Liver (tissue), 3 donors: ENCODE data around the gene SMR3A.

Experiments
- ATF3 ChIP-seq: IDR thresholded peaks from 2 replicates; pipeline ENCODE4 v1.6.1; 2016; ENCODE audit warnings: antibody characterized with exemption
- CTCF ChIP-seq: fragments of 150-350 bp; IDR thresholded peaks from 2 replicates; pipeline ENCODE4 v1.5.1; 2017; ENCODE audit warnings: improper control_type of control experiment, low read depth, low read length; ENCODE audit not compliant: missing input control
- EGR1 ChIP-seq, 2 donors: IDR thresholded peaks; 2 replicates each; pipeline ENCODE4 v1.6.1; 2016 to 2018; ENCODE audit warnings: antibody characterized with exemption in 2 of 2, low read depth in 2 of 2
- FOXA1 ChIP-seq: IDR thresholded peaks from 2 replicates; pipeline ENCODE4 v1.6.1; 2016; ENCODE audit warnings: antibody characterized with exemption
- GABPA ChIP-seq, 2 donors: IDR thresholded peaks in 1 of 2; conservative IDR thresholded peaks in 1 of 2; 2 replicates each; pipeline ENCODE4 v1.6.1; 2016; ENCODE audit warnings: antibody characterized with exemption in 2 of 2, mild to moderate bottlenecking in 1 of 2, moderate library complexity in 1 of 2
- HNF4A ChIP-seq, 2 donors: conservative IDR thresholded peaks; 2 replicates each; pipeline ENCODE4 v1.6.1; 2016; ENCODE audit warnings: antibody characterized with exemption in 2 of 2, mild to moderate bottlenecking in 2 of 2
- JUND ChIP-seq, 2 donors: IDR thresholded peaks; 2 replicates each; pipeline ENCODE4 v1.6.1; 2016; ENCODE audit warnings: antibody characterized with exemption in 2 of 2
- RAD21 ChIP-seq, 2 donors: IDR thresholded peaks; 2 replicates each; pipeline ENCODE4 v1.6.1; 2016; ENCODE audit warnings: antibody characterized with exemption in 2 of 2, mild to moderate bottlenecking in 2 of 2
- SP1 ChIP-seq: IDR thresholded peaks from 2 replicates; pipeline ENCODE4 v1.6.1; 2018; ENCODE audit warnings: antibody characterized with exemption, mild to moderate bottlenecking
- TAF1 ChIP-seq: conservative IDR thresholded peaks from 2 replicates; pipeline ENCODE4 v1.6.1; 2016; ENCODE audit warnings: antibody characterized with exemption, mild to moderate bottlenecking
- YY1 ChIP-seq: IDR thresholded peaks from 2 replicates; pipeline ENCODE4 v1.6.1; 2016; ENCODE audit warnings: antibody characterized with exemption, mild to moderate bottlenecking
- TF ChIP-seq, protein P1 (sequence below): IDR thresholded peaks from 2 replicates; pipeline ENCODE4 v1.6.1; 2016; ENCODE audit warnings: antibody characterized with exemption
- TF ChIP-seq, protein P2 (sequence below): IDR thresholded peaks from 2 replicates; pipeline ENCODE4 v1.6.1; 2016; ENCODE audit warnings: antibody characterized with exemption
- TF ChIP-seq, protein P3 (sequence below): IDR thresholded peaks from 2 replicates; pipeline ENCODE4 v1.6.1; 2016; ENCODE audit warnings: antibody characterized with exemption, mild to moderate bottlenecking
- donor health status: healthy.
- donor health status: healthy.

DNA sequence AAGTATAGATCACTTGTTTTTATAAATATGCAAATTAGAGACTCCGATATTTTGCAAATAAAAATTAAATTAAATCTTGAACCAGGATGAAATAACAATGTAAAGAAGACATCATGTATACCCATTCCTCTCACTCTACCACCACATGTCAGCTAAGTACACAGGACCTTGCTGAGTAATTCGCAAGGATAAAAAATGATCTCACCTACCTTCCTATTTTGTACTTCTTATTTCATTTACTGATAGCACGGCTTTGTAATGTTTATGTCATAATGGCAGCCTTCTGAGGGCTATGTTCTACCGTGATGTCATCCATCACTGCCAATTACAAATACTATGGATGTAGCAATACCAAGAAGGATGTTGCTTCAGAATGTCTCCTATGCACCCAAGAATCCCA is 11.4 kb downstream of the SMR3A start:
- TF ChIP-seq CTCF = no peak
- TF ChIP-seq SP1 = no peak
- TF ChIP-seq, protein P1, sequence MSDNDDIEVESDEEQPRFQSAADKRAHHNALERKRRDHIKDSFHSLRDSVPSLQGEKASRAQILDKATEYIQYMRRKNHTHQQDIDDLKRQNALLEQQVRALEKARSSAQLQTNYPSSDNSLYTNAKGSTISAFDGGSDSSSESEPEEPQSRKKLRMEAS = no peak
- TF ChIP-seq HNF4A (conservative IDR thresholded peaks at IDR 0.05) = no peak
- TF ChIP-seq, protein P2, sequence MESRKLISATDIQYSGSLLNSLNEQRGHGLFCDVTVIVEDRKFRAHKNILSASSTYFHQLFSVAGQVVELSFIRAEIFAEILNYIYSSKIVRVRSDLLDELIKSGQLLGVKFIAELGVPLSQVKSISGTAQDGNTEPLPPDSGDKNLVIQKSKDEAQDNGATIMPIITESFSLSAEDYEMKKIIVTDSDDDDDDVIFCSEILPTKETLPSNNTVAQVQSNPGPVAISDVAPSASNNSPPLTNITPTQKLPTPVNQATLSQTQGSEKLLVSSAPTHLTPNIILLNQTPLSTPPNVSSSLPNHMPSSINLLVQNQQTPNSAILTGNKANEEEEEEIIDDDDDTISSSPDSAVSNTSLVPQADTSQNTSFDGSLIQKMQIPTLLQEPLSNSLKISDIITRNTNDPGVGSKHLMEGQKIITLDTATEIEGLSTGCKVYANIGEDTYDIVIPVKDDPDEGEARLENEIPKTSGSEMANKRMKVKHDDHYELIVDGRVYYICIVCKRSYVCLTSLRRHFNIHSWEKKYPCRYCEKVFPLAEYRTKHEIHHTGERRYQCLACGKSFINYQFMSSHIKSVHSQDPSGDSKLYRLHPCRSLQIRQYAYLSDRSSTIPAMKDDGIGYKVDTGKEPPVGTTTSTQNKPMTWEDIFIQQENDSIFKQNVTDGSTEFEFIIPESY = no peak
- TF ChIP-seq, protein P3, sequence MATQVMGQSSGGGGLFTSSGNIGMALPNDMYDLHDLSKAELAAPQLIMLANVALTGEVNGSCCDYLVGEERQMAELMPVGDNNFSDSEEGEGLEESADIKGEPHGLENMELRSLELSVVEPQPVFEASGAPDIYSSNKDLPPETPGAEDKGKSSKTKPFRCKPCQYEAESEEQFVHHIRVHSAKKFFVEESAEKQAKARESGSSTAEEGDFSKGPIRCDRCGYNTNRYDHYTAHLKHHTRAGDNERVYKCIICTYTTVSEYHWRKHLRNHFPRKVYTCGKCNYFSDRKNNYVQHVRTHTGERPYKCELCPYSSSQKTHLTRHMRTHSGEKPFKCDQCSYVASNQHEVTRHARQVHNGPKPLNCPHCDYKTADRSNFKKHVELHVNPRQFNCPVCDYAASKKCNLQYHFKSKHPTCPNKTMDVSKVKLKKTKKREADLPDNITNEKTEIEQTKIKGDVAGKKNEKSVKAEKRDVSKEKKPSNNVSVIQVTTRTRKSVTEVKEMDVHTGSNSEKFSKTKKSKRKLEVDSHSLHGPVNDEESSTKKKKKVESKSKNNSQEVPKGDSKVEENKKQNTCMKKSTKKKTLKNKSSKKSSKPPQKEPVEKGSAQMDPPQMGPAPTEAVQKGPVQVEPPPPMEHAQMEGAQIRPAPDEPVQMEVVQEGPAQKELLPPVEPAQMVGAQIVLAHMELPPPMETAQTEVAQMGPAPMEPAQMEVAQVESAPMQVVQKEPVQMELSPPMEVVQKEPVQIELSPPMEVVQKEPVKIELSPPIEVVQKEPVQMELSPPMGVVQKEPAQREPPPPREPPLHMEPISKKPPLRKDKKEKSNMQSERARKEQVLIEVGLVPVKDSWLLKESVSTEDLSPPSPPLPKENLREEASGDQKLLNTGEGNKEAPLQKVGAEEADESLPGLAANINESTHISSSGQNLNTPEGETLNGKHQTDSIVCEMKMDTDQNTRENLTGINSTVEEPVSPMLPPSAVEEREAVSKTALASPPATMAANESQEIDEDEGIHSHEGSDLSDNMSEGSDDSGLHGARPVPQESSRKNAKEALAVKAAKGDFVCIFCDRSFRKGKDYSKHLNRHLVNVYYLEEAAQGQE = no peak
- no peak for TF ChIP-seq JUND (IDR thresholded peaks at IDR 0.05)
- TF ChIP-seq GABPA (IDR thresholded peaks at IDR 0.05 in 1 of 2, conservative IDR thresholded peaks at IDR 0.05 in 1 of 2) = no peak
- no peak for TF ChIP-seq YY1
- TF ChIP-seq EGR1 (IDR thresholded peaks at IDR 0.05; ENCODE audit: low read depth in 2 of 2) = no peak
- no peak for TF ChIP-seq RAD21 (IDR thresholded peaks at IDR 0.05)
- no peak for TF ChIP-seq ATF3
- no peak for TF ChIP-seq TAF1
- no peak for TF ChIP-seq FOXA1
